ENCODE measurements around the gene VTN.

Gene VTN

DNA sequence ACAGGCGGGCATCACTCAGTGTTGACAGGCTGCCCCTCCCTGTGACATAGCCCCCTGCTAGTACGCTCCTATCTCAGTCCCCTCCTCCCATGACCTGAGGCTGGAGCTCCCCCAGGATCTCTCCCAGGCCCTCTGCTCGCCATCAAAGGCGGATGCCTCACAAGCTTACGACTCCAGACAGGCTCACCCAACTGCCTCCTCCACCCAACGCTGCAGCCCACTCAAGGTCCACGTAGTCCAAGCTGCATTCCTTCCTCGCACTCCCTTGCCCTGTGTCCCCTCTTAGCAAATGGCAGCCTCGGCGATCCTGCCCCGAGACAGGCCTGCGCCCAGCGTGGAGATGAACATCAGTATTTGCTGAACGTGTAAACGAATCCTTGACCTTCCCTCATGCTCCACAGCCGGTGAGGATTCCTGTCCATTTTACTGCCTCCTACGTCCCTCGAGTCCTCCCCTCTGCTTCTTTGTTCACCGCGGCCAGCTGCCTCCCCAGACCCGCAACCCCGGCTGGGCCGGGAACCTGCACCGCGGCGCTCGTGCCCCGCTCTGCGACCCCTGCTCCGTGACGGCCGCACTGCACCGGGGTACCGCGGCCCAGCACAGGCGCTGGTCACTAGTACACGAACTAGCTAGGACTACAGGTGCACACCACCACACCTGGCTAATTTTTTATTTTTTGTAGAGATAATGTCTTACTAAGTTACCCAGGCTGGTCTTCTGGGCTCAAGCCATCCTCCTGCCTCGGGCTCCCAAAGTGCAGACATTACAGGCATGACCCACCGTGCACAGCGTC lies 51.9 kb downstream of the VTN start:
- DNase-seq = no peak

All from CD4-positive, alpha-beta T cell treated with Interleukin-4 for 1 hour (primary cell).